GM23338 (cell line): ENCODE data around the gene MYO18B. TPM values are rescaled to one million over a fixed set of nuclear protein-coding genes. Genes with fewer than 3 reads are reported as not detected.

Experiments used
- ATAC-seq: fragments of 200-7000 bp; cut with Tn5 transposase; 3 replicates; pipeline ENCODE4 v1.9.1; 2020
- DNase-seq: peaks from one replicate; pipeline ENCODE4 v3.0.0-alpha.2; 2015; ENCODE audit warnings: low spot score
- H2AFZ ChIP-seq: fragments of 200-600 bp; sonication (generic); 2 replicates; pipeline ENCODE4 v1.8.0; 2016; ENCODE audit warnings: antibody characterized with exemption, mild to moderate bottlenecking, moderate library complexity
- H3F3A ChIP-seq: fragments of 200-600 bp; sonication (generic); replicated peaks from 2 replicates; pipeline ENCODE4 v1.8.0; 2017; ENCODE audit warnings: antibody characterized with exemption, mixed run types, low read depth
- H3K27ac ChIP-seq: fragments of 200-600 bp; sonication (generic); 2 replicates; pipeline ENCODE4 v1.6.1; 2016; ENCODE audit warnings: low read depth
- H3K27me3 ChIP-seq: fragments of 200-600 bp; sonication (generic); 2 replicates; pipeline ENCODE4 v1.8.0; 2016; ENCODE audit warnings: mild to moderate bottlenecking, mixed run types, moderate library complexity; ENCODE audit not compliant: insufficient read depth
- H3K36me3 ChIP-seq: fragments of 200-600 bp; sonication (generic); 2 replicates; pipeline ENCODE4 v1.8.0; 2016; ENCODE audit warnings: mild to moderate bottlenecking; ENCODE audit not compliant: insufficient read depth
- H3K4me1 ChIP-seq: fragments of 200-600 bp; sonication (generic); 2 replicates; pipeline ENCODE4 v1.8.0; 2016; ENCODE audit warnings: mild to moderate bottlenecking, moderate library complexity; ENCODE audit not compliant: insufficient read depth
- H3K4me2 ChIP-seq: fragments of 200-600 bp; sonication (generic); 2 replicates; pipeline ENCODE4 v1.7.1; 2017; ENCODE audit warnings: mixed run types
- H3K4me3 ChIP-seq: fragments of 200-600 bp; sonication (generic); 2 replicates; pipeline ENCODE4 v1.6.1; 2016; ENCODE audit warnings: mixed run types
- H3K79me2 ChIP-seq: fragments of 200-600 bp; sonication (generic); replicated peaks from 2 replicates; pipeline ENCODE4 v1.8.0; 2017; ENCODE audit warnings: mild to moderate bottlenecking; ENCODE audit not compliant: insufficient read depth
- H3K9me2 ChIP-seq: fragments of 200-600 bp; sonication (generic); 2 replicates; pipeline ENCODE4 v1.8.0; 2017; ENCODE audit not compliant: insufficient read depth
- H4K20me1 ChIP-seq: fragments of 200-600 bp; sonication (generic); replicated peaks from 2 replicates; pipeline ENCODE4 v1.8.0; 2017; ENCODE audit warnings: mild to moderate bottlenecking; ENCODE audit not compliant: insufficient read depth
- H3K27ac Mint-ChIP-seq: 2 replicates; pipeline ENCODE4 v1.8.0; 2020; ENCODE audit warnings: inconsistent platforms, mild to moderate bottlenecking, moderate library complexity, mixed read lengths
- H3K27me3 Mint-ChIP-seq: 3 replicates; pipeline ENCODE4 v1.8.0; 2022; ENCODE audit warnings: low read depth, mild to moderate bottlenecking, moderate library complexity, mixed read lengths, inconsistent platforms; ENCODE audit not compliant: insufficient read depth, poor library complexity
- H3K36me3 Mint-ChIP-seq: 3 replicates; pipeline ENCODE4 v1.8.0; 2021; ENCODE audit warnings: low read depth, mild to moderate bottlenecking, inconsistent platforms, moderate library complexity, mixed read lengths
- H3K4me1 Mint-ChIP-seq: 3 replicates; pipeline ENCODE4 v1.8.0; 2020; ENCODE audit warnings: mild to moderate bottlenecking, inconsistent platforms, mixed read lengths
- H3K4me3 Mint-ChIP-seq: 3 replicates; pipeline ENCODE4 v1.8.0; 2021; ENCODE audit warnings: moderate library complexity, mild to moderate bottlenecking, inconsistent platforms, mixed read lengths
- H3K9me3 Mint-ChIP-seq: 3 replicates; pipeline ENCODE4 v1.8.0; 2020; ENCODE audit warnings: moderate library complexity, mild to moderate bottlenecking, inconsistent platforms, mixed read lengths
- EZH2 ChIP-seq: fragments of 200-600 bp; sonication (generic); IDR thresholded peaks from one replicate; pipeline ENCODE4 v1.8.0; 2017; ENCODE audit warnings: antibody characterized with exemption, mild to moderate bottlenecking, low read depth; ENCODE audit not compliant: unreplicated experiment
- NANOG ChIP-seq: IDR thresholded peaks from 2 replicates; pipeline ENCODE4 v1.6.1; 2016; ENCODE audit warnings: antibody characterized with exemption, borderline replicate concordance
- POLR2AphosphoS5 ChIP-seq: IDR thresholded peaks from 2 replicates; pipeline ENCODE4 v1.6.1; 2016; ENCODE audit warnings: antibody characterized with exemption, low read depth
- REST ChIP-seq: IDR thresholded peaks from one replicate; pipeline ENCODE4 v1.6.1; 2018; ENCODE audit warnings: antibody characterized with exemption; ENCODE audit not compliant: unreplicated experiment
- ZNF462 ChIP-seq: fragments of 250-450 bp; sonication (Bioruptor Pico); IDR thresholded peaks from 2 replicates; pipeline ENCODE4 v1.5.0; 2020; ENCODE audit warnings: mild to moderate bottlenecking, moderate library complexity
- polyA plus RNA-seq: library from polyadenylated mRNA; unstranded; fragments of >200 nt; fragmentation: Nextera tagmentation; extraction: Ambion mirVana; gene quantifications from 2 replicates; pipeline ENCODE4 v1.2.1, GENCODE V29; 2016
- total RNA-seq: library from RNA; depleted of rRNA; stranded (reverse); fragments of >200 nt; shearing (Covaris generic); gene quantifications from 2 replicates; pipeline ENCODE4 v1.2.3, GENCODE V29; 2014
- TF ChIP-seq, protein P1 (sequence below), 2 experiments: fragments of 200-600 bp in 1 of 2; sonication (generic) in 1 of 2; conservative IDR thresholded peaks; 2 replicates each; pipeline versions ENCODE4 v1.5.1 to v1.6.1; 2016 to 2017; ENCODE audit warnings: antibody characterized with exemption in 2 of 2, low read depth in 2 of 2, mild to moderate bottlenecking in 2 of 2, moderate library complexity in 1 of 2
- TF ChIP-seq, protein P2 (sequence below): IDR thresholded peaks from 2 replicates; pipeline ENCODE4 v1.6.1; 2016; ENCODE audit warnings: antibody characterized with exemption

Gene MYO18B
- total and polyA plus RNA-seq, 2 experiments from 2014 or later = 0.36 to 0.45 TPM

- no peak for TF ChIP-seq ZNF462
- TF ChIP-seq EZH2 = no peak
- TF ChIP-seq, protein P1, sequence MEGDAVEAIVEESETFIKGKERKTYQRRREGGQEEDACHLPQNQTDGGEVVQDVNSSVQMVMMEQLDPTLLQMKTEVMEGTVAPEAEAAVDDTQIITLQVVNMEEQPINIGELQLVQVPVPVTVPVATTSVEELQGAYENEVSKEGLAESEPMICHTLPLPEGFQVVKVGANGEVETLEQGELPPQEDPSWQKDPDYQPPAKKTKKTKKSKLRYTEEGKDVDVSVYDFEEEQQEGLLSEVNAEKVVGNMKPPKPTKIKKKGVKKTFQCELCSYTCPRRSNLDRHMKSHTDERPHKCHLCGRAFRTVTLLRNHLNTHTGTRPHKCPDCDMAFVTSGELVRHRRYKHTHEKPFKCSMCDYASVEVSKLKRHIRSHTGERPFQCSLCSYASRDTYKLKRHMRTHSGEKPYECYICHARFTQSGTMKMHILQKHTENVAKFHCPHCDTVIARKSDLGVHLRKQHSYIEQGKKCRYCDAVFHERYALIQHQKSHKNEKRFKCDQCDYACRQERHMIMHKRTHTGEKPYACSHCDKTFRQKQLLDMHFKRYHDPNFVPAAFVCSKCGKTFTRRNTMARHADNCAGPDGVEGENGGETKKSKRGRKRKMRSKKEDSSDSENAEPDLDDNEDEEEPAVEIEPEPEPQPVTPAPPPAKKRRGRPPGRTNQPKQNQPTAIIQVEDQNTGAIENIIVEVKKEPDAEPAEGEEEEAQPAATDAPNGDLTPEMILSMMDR (conservative IDR thresholded peaks at IDR 0.05; ENCODE audit: low read depth in 2 of 2) = no peak
Measured at GRCh38 chr22:25766418-25766817, 24.4 kb downstream of the MYO18B start (continued).

DNA sequence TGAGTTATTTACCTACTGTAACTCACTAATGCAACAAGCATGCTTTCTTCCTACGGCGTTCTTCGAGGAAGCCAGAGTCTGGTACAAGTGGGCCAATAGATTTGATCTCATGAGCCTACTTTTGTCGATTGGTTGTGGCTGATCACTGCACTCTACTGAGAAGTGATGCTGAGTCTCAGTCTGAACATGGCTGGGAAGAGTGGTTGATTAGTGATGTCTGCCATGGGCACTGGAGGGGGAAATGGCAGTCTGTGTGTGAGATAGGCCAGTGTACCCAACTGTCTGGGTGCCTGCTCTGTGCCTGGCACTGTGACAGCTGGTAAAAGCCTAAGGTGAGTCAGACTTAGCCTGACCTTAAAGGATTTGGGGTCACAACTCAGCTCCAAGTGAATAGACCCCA is 28.3 kb downstream of the MYO18B start:
- Mint-ChIP-seq H3K27ac (no peak overlapping the region), H3K9me3 (peaks cover 9% of the 10 kb centered on the region; the same call in 2 of the 3 replicates), H3K4me1 (no peaks in the 10 kb centered on the region; the same call in 2 of the 3 replicates), H3K36me3 (no peaks in the 10 kb centered on the region; the same call in 2 of the 3 replicates), H3K27me3 (peaks cover 11% of the 10 kb centered on the region), H3K4me3 (no peak overlapping the region)
- Histone ChIP-seq H3K36me3 (no peaks in the 10 kb centered on the region), H3K27me3 (no peaks in the 10 kb centered on the region), H4K20me1 (no peaks in the 10 kb centered on the region), H3K4me2 (no peak overlapping the region), H3F3A (no peaks in the 10 kb centered on the region), H3K79me2 (no peaks in the 10 kb centered on the region), H3K4me3 (no peak overlapping the region), H3K4me1 (no peaks in the 10 kb centered on the region), H3K27ac (no peak overlapping the region), H2AFZ (no peak overlapping the region), H3K9me2 (0 out of 2 replicates have a peak, but pooled peaks cover 4% of the 10 kb centered on the region)
- DNase-seq (no peak), ATAC-seq (no peak)
- no peak for TF ChIP-seq POLR2AphosphoS5
- TF ChIP-seq, protein P2, sequence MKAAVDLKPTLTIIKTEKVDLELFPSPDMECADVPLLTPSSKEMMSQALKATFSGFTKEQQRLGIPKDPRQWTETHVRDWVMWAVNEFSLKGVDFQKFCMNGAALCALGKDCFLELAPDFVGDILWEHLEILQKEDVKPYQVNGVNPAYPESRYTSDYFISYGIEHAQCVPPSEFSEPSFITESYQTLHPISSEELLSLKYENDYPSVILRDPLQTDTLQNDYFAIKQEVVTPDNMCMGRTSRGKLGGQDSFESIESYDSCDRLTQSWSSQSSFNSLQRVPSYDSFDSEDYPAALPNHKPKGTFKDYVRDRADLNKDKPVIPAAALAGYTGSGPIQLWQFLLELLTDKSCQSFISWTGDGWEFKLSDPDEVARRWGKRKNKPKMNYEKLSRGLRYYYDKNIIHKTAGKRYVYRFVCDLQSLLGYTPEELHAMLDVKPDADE = no peak
- TF ChIP-seq NANOG = no peak
- TF ChIP-seq REST = no peak
